HFFc6 (cell line): Measurements from ENCODE around the gene TERB1. TPM values are rescaled to one million over a fixed set of nuclear protein-coding genes. Genes with fewer than 3 reads are reported as not detected.

Source experiments
- DNase-seq: peaks from one replicate; pipeline ENCODE4 v3.0.0-alpha.2; 2018
- H3K27ac Mint-ChIP-seq: 2 replicates; pipeline ENCODE4 v1.8.0; 2020; ENCODE audit warnings: mild to moderate bottlenecking, mixed read lengths
- H3K27me3 Mint-ChIP-seq: 2 replicates; pipeline ENCODE4 v1.8.0; 2021; ENCODE audit warnings: mild to moderate bottlenecking, moderate library complexity, mixed read lengths; ENCODE audit not compliant: insufficient read depth
- H3K36me3 Mint-ChIP-seq: 2 replicates; pipeline ENCODE4 v1.8.0; 2021; ENCODE audit warnings: low read depth, mixed read lengths
- H3K4me1 Mint-ChIP-seq: 2 replicates; pipeline ENCODE4 v1.8.0; 2020; ENCODE audit warnings: low read depth, mixed read lengths
- H3K4me3 Mint-ChIP-seq: 2 replicates; pipeline ENCODE4 v1.8.0; 2020; ENCODE audit warnings: mild to moderate bottlenecking, moderate library complexity, mixed read lengths
- H3K9me3 Mint-ChIP-seq: 2 replicates; pipeline ENCODE4 v1.8.0; 2020; ENCODE audit warnings: mild to moderate bottlenecking, mixed read lengths
- total RNA-seq, 6 experiments: library from RNA; stranded (reverse); fragmentation: NEBNext Ultra II Directional; extraction: Animal tissue kit (Norgen Biotek cat#: 25700); gene quantifications; 2 replicates in 1 of 6; 3 replicates in 5 of 6; pipeline ENCODE4 v1.2.3, GENCODE V29; 2021
- TF ChIP-seq, protein P1 (sequence below): fragments of 200-600 bp; sonication (generic); IDR thresholded peaks from 2 replicates; pipeline ENCODE4 v1.5.0; 2021; ENCODE audit warnings: antibody characterized with exemption, mild to moderate bottlenecking

The TERB1 gene
- total RNA-seq, 6 experiments from 2014 or later, result not detected

DNA sequence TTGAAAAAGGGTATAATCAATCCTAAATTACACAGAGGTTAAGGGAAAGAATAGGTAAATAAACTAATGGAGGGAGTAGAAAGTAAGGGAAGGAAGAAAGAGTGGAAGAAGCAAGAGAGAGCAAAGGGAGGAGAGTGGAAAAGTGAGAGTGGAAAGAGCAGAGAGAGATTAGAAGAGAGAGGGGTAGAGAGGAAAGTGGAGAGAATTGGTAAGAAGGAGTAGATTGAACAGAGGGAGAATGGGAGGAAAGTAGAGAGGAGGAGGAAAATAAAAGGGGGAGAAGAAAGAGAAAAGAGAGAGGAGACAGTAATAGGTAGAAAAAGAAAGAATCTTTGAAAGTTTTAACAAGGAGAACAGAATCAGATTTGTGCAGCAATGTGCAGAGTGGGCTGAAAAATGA, 24.9 kb downstream of the TERB1 start:
- no peak for DNase-seq
- Mint-ChIP-seq H3K9me3 (no peaks in the 10 kb centered on the region), H3K27me3 (peaks cover 2% of the 10 kb centered on the region; the same call in 1 of the 2 replicates), H3K4me3 (no peak overlapping the region), H3K36me3 (no peaks in the 10 kb centered on the region), H3K27ac (no peak overlapping the region), H3K4me1 (no peaks in the 10 kb centered on the region)
- TF ChIP-seq, protein P1, sequence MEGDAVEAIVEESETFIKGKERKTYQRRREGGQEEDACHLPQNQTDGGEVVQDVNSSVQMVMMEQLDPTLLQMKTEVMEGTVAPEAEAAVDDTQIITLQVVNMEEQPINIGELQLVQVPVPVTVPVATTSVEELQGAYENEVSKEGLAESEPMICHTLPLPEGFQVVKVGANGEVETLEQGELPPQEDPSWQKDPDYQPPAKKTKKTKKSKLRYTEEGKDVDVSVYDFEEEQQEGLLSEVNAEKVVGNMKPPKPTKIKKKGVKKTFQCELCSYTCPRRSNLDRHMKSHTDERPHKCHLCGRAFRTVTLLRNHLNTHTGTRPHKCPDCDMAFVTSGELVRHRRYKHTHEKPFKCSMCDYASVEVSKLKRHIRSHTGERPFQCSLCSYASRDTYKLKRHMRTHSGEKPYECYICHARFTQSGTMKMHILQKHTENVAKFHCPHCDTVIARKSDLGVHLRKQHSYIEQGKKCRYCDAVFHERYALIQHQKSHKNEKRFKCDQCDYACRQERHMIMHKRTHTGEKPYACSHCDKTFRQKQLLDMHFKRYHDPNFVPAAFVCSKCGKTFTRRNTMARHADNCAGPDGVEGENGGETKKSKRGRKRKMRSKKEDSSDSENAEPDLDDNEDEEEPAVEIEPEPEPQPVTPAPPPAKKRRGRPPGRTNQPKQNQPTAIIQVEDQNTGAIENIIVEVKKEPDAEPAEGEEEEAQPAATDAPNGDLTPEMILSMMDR, result no peak

DNA sequence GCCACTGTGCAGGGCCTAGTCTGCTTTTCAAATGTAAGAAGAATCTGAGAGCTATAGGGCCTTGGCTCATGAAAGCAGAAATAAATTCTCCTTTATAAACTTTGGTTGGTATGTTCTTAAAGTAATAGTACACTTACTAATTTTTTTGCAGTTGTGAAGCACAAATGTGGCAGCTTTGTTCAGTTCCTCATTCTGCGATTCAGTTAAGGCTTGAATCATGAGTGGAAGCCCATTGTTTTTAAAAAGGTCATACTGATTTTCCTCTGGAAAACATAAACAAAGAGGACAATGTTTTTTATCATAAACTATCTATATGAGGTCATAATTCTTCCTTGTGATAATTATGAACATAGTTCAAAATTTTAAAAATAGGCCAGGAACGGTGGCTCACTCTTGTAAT, 26.4 kb downstream of the TERB1 start:
- Mint-ChIP-seq H3K27ac (no peak overlapping the region), H3K9me3 (no peaks in the 10 kb centered on the region), H3K27me3 (peaks cover 2% of the 10 kb centered on the region; the same call in 1 of the 2 replicates), H3K4me1 (no peaks in the 10 kb centered on the region), H3K4me3 (no peak overlapping the region), H3K36me3 (no peaks in the 10 kb centered on the region)
- no peak for DNase-seq
- TF ChIP-seq, protein P1, result no peak

- no peaks in the 10 kb centered on the region for H3K9me3 Mint-ChIP-seq
- H3K27ac Mint-ChIP-seq, result no peak overlapping the region
- no peaks in the 10 kb centered on the region for H3K4me1 Mint-ChIP-seq
- DNase-seq, result no peak
- peaks cover 3% of the 10 kb centered on the region for H3K27me3 Mint-ChIP-seq
- TF ChIP-seq, protein P1, result peak; percentile 17; the same call in 1 of the 2 replicates
- no peaks in the 10 kb centered on the region for H3K36me3 Mint-ChIP-seq
- no peak overlapping the region for H3K4me3 Mint-ChIP-seq
These were observed 43.3 kb downstream of the TERB1 start for GRCh38 chr16:66758086-66758485.

- no peak overlapping the region for H3K4me3 Mint-ChIP-seq
- DNase-seq, result no peak
- H3K4me1 Mint-ChIP-seq, result peaks cover 19% of the 10 kb centered on the region
- H3K27me3 Mint-ChIP-seq, result peaks cover 1% of the 10 kb centered on the region
- H3K27ac Mint-ChIP-seq, result no peak overlapping the region
- no peaks in the 10 kb centered on the region; the same call in 1 of the 2 replicates for H3K9me3 Mint-ChIP-seq
- peaks cover 12% of the 10 kb centered on the region for H3K36me3 Mint-ChIP-seq
- TF ChIP-seq, protein P1, result no peak
These were observed 46.6 kb downstream of the TERB1 start for GRCh38 chr16:66754819-66755218.

- no peak overlapping the region for H3K4me3 Mint-ChIP-seq
- peaks cover 25% of the 10 kb centered on the region for H3K4me1 Mint-ChIP-seq
- peaks cover 1% of the 10 kb centered on the region for H3K27me3 Mint-ChIP-seq
- peaks cover 18% of the 10 kb centered on the region for H3K36me3 Mint-ChIP-seq
- no peak for DNase-seq
- no peak overlapping the region for H3K27ac Mint-ChIP-seq
- TF ChIP-seq, protein P1, result no peak
- no peaks in the 10 kb centered on the region; the same call in 1 of the 2 replicates for H3K9me3 Mint-ChIP-seq
These were observed 47.2 kb downstream of the TERB1 start for GRCh38 chr16:66754211-66754610.

- H3K4me1 Mint-ChIP-seq, result peaks cover 33% of the 10 kb centered on the region
- peaks cover 27% of the 10 kb centered on the region for H3K36me3 Mint-ChIP-seq
- no peak for DNase-seq
These were observed 48.4 kb downstream of the TERB1 start for GRCh38 chr16:66752958-66753357.

More at GRCh38 chr16:66752958-66753357, 48.4 kb downstream of the TERB1 start:
- no peak overlapping the region for H3K27ac Mint-ChIP-seq
- H3K27me3 Mint-ChIP-seq, result peaks cover 1% of the 10 kb centered on the region
- H3K9me3 Mint-ChIP-seq, result no peaks in the 10 kb centered on the region; the same call in 1 of the 2 replicates
- no peak overlapping the region for H3K4me3 Mint-ChIP-seq
- TF ChIP-seq, protein P1, result no peak
